ENCODE measurements around the gene RNF10.

The RNF10 gene

DNA sequence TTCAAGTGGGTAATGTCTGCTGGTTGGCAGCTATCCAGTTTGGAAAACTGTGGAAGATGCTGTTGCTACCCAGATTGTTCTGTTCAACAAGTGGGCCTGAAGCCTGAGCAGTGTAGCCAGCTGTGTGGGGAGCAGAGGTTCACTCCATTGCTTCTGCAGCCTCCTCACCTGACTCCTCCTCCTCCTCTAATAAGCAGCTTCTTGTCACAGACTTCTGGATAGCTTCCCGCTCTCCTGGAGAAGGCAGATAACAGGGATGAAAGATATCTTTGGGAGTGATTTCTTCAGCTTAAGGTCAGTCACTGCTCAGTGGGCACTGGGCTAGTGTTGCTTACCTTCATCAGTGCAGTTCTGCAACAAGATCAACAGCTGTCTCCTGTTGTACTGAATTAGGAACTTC, 45.0 kb downstream of the RNF10 start:
- TF ChIP-seq, protein P1, sequence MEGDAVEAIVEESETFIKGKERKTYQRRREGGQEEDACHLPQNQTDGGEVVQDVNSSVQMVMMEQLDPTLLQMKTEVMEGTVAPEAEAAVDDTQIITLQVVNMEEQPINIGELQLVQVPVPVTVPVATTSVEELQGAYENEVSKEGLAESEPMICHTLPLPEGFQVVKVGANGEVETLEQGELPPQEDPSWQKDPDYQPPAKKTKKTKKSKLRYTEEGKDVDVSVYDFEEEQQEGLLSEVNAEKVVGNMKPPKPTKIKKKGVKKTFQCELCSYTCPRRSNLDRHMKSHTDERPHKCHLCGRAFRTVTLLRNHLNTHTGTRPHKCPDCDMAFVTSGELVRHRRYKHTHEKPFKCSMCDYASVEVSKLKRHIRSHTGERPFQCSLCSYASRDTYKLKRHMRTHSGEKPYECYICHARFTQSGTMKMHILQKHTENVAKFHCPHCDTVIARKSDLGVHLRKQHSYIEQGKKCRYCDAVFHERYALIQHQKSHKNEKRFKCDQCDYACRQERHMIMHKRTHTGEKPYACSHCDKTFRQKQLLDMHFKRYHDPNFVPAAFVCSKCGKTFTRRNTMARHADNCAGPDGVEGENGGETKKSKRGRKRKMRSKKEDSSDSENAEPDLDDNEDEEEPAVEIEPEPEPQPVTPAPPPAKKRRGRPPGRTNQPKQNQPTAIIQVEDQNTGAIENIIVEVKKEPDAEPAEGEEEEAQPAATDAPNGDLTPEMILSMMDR (IDR thresholded peaks at IDR 0.05), result no peak

DNA sequence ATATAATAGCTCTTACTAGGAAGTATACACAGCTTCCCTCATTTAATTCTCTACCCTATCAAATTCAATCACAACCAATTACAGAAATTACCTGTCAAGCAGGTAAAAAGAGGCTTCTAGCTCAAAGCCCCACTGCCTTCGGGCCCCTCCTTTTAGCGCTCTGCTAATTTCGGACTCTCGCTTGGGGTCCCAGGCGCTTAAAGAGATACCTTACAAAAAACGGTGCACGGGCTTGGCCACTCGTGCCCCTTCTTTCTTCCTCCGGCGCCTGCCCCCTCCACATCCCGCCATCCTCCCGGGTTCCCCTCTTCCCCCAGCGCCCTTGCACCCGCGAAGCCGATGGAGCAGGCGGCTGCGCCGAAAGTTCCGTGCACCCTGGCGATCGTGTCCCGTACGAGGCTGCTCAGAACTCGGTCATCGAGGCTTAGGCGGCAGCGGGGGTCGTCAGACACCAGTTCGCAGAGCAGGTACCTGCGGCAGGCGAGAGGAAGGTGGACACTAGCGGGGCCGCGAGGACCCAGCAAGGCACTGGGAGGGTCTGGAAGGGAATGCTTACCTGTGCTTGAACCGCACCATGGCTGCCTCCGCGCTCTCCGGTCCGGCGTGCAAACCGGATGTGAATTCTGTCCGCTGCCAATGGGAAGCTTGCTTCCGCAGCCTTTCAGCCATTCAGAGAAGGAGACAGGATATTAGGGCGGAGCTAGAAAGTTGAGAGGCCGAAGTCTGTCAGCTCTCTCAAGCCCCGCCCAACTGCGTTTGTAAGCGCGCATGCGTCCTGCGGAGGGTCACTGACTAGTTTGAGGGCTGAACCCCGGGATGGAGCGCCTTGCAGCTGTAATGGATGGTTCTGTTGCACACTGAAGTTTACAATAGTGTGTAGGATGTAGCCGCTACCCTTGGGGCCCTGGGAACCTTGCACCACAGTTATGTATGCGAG, 46.9 kb downstream of the RNF10 start, which contains the start of gene POP5:
POP5 (minus strand) TSS at position 616 of the 937 bp plus-strand sequence; CDS start at position 576, 40 bp downstream.
- TF ChIP-seq, protein P1 (IDR thresholded peaks at IDR 0.05), result no peak

DNA sequence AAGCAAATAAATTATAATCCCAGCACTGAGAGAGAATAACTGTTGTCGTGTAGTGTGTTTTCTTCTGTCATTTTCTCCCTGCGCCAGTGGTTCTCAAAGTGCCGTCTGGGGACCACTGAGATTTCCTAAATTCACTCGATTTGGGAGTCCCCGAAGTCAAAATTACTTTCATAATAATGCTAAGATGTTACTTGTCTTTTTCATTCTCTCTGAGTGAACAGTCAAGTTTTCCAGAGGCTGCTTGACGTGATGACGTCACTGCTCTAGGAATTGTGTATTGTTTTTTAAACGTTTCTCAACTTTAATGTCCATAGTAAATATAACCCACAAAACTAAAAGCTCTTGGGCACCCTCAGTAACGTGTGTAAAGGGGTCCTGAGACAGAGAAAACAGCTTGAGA, 47.8 kb downstream of the RNF10 start:
- TF ChIP-seq, protein P1 (IDR thresholded peaks at IDR 0.05), result no peak

DNA sequence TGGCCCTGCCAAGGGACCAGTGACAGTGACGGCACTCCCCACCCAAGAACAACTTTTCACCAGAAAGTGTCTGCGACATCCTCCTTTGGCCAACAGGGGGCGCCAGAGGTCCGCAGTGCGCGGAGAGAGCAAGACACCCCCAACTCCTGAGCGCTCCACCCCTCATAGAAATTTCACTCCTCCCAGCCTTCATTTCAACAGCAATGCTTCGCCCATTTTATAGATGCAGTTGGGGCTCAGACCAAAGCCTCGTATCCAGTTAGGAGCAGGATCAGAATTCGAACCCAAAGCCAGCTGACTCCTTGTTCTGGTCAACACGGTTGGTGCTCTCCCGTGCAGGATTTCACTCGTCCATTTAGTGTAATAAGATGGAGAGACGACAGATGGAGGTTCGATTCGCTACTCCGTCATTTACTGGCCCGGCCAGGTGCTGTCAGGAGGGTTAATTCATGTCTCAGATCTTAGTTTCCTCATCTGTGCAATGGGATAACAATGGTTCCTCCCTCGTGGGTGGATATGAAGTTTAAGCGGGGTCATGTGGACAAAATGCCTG, 49.4 kb downstream of the RNF10 start:
- TF ChIP-seq, protein P1 (IDR thresholded peaks at IDR 0.05), result peak; percentile 94

DNA sequence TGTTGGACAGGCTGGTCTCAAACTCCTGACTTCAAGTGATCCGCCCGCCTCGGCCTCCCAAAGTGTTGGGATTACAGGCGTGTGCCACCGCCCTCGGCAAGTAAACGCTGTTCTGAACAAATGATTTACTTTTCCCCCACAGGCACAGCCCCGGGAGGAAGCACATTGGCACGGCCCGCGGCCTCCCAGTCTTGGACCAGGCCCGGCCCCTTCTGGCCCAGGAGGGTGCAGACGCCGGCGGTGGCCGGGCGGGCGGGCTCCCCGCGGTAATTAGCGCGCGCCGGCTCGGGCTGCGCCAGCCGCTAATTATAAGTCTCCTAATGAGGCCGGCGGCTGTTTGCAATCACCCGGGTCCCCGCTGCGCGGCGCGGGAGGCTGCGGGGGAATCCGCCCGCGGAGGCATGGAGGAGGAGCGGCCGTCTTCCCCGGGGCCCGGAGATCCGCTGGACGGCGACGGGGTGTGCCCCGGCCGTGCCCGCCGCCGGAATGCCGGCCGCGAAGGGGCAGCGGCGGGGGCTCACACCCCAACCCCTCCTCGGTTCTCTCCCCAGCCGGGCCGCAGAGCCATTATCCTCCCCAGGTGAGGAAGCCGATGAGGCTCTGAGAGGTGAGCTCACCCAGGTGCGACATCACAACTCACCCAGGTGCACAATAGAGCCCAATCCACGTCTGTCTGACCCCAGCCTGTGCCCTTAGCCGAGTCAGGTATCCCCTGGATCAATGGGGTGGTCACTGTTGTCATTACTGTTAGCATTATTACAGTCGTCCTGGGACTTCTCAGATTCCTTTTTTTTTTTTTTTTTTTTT, 50.4 kb downstream of the RNF10 start:
- TF ChIP-seq, protein P1 (IDR thresholded peaks at IDR 0.05), result no peak

DNA sequence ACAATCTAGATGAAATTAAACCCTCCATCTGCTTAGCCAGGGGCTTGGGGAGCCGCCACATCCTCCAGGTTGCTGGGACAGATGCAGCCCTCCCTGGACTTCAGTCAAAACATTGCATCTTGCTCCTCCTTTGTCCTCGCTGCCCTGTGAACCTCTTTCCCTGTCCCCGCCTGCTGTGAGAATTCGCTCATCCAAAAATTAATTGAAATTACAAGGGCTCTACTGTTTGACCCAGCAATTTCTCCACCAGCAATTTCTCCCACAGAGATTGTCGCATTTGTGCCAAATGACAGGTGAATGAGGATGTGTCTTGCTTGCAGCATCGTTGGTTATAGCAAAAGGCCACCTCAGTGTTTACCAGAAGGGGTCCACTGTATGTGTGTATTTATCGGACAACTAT, 52.0 kb downstream of the RNF10 start:
- TF ChIP-seq, protein P1 (IDR thresholded peaks at IDR 0.05), result no peak

DNA sequence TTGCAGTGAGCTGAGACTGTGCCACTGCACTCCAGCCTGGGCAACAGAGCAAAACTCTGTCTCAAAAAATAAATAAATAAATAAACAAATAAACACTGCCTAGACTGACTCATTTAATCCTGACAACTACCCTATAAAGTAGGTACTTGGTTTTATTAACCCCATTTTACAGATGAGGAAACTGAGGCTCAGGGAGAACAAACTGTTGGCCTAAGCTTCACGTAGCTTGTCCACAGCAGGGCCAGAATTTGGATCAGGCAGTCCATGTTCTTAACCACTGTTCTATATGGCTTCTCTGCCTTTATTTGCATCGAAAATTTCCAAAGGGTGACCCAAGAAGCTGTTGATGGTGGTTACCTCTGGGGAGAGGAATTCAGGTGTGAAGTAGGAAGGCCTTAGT, 52.7 kb downstream of the RNF10 start:
- TF ChIP-seq, protein P1 (IDR thresholded peaks at IDR 0.05), result no peak
